Testis (tissue), 2 donors: ENCODE data around the gene FOXN3.

Experiments
- CTCF ChIP-seq, 3 experiments: fragments of 450-650 bp in 2 of 3; fragments of 200-600 bp in 1 of 3; sonication (generic) in 1 of 3; IDR thresholded peaks; one replicate each; pipeline ENCODE4 v1.5.1; 2016 to 2019; ENCODE audit warnings: antibody characterized with exemption in 3 of 3, mild to moderate bottlenecking in 2 of 3, moderate library complexity in 1 of 3
- POLR2A ChIP-seq: fragments of 450-650 bp; IDR thresholded peaks from one replicate; pipeline ENCODE4 v1.6.1; 2017; ENCODE audit warnings: antibody characterized with exemption, mild to moderate bottlenecking, moderate library complexity

- TF ChIP-seq POLR2A (no peak), CTCF (IDR thresholded peaks at IDR 0.05) (no peak)
These were observed 273.0 kb downstream of the FOXN3 start for GRCh38 chr14:89144066-89144465.
